ENCODE data around the gene ABLIM1.

Gene ABLIM1

DNA sequence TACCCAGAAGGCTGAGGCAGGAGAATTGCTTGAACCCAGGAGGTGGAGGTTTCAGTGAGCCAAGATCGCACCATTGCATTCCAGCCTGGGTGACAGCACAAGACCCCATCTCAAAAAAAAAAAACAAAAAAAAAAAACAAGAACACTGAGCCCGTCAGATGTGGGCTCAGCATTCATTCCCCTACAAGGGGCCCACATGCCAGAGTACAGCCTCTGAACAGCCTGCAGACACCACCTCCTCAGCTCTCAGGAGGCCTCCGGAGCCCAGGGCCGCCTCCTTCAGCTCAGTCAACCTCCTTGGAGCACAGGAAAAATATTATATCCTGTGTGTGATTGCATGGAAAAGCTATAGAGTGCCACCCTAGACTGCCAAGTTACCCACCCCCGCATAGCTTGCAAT lies 112.3 kb downstream of the ABLIM1 start:
- no peak for DNase-seq (ENCODE audit: low spot score)

DNA sequence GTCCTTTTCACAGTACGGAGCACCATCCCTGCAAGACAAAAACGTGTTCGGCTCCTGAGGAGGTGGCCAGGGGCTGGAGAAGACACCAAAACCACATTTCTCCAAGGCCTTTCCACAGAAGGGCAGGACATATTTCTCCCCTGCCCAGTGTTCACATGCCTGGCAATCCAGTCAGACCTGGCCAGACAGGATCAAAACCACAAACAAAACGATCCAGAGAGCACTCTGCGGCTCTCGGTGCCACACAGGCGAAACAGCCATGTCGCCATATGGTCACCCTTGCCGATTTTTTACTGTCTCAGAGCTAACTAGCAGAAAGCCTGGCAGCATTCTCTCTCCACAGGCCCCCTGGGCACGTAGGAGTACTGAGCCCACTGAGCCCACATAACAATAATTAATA lies 113.0 kb downstream of the ABLIM1 start:
- no peak for DNase-seq (ENCODE audit: low spot score)

DNA sequence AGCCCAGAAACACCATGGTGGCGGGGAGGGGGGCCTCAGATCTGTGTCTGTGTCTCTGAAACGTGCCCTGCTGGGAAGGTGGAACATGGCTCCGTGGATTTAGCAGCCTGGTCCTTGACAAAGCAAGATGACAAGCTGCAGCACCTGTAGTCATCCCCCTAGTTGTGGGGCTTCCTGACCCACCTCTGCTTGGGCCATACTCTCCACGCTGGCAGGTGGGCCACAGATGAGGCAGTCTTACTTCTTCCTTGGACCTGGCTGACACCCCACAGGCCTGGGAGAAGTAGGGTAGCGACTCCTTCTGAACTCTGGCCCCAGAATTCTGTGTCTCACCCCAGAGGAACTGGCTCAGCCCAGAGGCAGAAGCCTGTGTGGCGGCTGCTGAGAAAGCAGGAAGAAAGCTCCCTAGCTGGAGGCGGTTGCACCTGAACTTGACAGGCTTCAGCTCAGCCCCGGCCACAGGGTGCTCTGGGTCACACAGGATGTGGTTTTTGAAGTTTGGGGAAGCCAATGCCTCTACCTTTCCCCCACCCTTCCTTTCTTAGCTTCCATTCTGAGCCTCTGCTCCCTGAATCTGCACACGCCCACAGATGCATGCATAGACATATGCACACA lies 113.9 kb downstream of the ABLIM1 start:
- DNase-seq (ENCODE audit: low spot score), result no peak

DNA sequence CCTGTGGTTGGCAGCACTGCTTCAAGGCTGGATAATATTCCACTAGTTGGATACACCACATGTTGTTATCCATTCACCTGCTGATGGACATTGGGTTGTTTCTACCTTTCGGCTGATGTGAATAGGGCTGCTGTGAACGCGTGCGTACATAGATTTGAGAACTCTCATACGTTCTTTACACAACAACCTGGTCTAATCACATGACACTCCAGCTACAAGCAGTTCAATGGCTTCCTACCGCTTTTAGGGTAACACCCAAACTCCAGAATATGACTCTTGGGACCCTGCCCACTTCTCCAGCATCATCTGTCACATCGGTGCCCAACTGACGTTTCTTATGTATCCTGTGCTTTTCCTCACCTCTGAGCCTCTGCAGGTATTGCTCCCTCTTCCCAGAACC lies 114.6 kb downstream of the ABLIM1 start:
- DNase-seq (ENCODE audit: low spot score), result no peak

DNA sequence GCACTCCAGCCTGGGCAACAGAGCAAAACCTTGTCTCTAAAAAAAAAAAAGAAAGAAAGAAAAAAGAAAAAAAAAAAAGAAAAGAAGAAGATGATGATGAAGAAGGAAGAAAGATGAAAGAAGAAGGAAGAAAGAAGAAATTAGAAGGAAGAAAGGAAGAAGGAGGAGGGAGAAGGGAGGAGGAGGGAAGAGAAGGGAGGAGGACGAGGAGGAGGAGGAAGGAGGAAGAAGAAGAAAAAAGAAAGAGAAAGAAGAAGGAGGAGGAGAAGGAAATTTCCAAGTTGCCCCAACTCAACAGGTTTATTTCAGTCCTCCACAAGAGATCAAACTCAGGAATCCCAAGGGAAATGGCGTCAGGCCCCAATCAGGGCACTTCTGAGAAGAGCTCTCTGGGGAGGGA lies 115.7 kb downstream of the ABLIM1 start:
- DNase-seq (ENCODE audit: low spot score), result no peak

DNA sequence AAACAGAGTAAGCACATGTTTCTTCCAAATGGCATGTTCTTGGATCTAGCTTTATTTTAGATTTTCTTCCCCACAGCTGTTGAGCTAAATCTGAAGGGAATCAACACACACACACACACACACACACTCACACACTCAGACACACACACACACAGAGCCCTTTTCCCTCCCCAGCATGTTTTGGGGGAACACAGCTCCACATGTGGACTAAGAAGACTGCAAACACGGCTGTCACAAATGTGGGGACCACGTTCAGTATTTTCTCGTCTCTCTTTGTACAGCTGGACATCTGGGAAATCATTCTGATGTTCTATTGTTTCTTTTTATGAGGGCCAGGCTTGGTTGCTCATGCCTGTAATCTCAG lies 116.3 kb downstream of the ABLIM1 start:
- DNase-seq (ENCODE audit: low spot score), result no peak

DNA sequence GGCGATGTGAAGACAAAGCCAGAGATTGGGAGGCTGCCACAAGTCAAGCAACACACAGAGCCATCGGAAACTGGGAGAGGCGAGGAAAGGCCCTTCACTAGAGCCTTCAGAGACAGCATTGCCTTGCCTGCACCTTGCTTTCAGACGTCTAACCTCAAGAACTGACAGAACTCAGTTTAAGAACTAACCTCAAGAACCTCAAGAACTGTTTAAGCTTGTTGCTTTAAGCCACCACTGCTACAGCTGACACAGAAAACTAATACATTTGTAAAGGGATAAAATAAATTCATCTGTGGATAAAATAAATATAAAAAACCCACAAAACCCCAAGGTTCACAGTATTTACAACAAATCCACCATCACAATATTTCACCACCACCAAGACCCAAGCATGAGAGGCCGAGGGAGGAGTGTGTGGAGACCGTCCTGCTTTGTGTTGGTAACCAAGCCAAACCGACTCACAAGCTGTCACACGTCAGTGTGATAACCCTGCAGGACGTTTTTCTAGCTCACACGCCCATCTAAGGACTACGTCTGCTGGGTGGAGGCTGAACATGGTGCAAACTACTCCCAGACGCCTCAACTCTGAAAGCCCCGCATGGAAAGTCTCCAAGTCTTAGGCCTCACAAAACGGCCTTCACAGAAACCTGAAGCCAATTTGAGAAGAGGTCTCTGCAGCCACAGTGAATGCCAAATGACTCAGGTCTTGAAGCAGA lies 116.8 kb downstream of the ABLIM1 start:
- DNase-seq (ENCODE audit: low spot score), result peak; percentile 74

DNA sequence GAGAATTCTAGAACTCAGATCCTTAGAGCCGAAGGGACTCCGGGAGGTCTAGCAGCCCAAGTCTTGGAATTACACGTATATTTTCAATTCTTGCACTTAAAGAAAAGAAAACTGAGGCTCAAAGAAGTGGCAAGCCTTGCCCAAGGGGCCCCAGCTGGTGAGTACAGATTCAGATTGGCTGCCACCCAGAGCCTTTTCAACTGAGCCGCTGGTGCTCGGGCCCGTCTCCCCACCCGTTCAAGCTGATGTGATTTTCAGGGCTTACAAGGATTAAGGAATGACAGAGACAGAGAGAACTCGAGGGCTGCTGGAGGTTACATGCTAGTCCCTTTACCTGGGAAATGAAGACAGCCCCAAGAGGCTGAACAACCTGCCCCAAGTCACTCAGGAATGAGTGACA lies 117.8 kb downstream of the ABLIM1 start:
- no peak for DNase-seq (ENCODE audit: low spot score)

DNA sequence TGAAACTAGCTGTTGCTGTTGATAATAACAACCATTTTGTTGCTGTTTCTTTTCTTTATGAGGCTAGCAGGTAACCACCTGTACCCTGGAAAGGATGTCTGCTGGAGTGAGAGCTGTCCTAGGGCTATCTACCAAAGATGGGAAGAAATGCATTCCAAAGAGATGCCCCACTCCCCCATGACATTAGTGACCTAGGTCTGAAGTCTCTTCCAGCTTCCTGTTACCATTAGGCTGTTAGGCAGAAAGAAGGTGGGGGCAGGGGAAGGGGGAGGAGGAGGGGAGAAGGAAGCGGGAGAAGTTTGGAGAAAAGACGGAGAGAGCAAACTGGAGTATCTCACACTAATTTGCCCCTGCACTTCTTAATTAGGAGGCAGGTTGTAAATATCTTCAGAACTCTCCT lies 118.5 kb downstream of the ABLIM1 start:
- no peak for DNase-seq (ENCODE audit: low spot score)

DNA sequence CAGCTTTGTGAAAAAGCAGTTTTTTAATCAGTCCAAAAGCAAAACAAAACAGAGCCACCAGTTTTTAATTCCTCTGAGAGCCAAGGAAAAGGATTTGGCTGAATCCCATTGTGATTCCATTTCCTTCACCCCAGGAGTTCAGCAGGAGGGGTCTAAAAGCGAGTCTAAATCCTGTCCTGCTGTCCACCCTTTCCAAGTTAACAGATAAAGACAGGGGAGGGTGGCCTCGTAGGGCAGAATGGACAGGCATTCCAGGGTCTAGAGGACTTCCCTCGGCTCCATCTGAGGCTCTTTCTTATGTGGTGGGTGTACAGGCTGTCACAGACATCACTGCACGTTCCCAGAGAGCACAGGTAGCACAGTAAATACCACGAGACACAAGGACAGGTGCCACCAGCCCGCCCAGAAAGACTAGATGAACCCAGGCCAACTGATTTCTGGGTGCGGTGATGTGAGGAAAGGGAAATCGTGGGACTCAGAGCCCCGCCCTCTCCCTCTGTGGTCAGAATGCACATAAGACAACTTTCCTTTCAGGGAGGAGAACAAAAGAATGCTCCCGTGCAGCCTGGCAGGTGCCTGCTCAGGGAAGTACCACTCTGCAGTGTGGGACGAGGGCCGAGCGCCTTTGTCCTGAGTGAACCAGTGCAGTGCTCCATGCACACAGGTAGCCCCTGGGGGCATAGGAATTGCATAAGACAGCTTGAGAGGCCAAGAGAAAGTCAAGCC lies 119.7 kb downstream of the ABLIM1 start:
- no peak for DNase-seq (ENCODE audit: low spot score)

DNA sequence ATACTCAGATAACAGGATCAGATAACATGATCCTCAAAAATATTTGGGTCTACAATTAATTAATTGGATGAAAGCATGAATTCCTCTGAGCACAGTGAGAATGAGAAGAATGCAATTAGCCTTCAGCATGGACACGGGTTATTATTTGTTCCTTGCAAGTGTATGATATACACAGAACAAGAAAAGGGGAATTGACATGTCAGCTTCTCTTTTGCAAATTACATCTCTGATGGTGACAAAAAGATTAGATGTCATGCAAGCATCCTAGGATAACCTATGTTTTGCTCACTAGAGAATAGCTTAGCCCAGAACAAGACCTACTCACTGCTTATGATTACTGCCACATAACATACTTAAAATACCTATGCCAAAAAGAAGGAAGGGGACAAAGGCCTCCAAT lies 120.3 kb downstream of the ABLIM1 start:
- DNase-seq (ENCODE audit: low spot score), result no peak

DNA sequence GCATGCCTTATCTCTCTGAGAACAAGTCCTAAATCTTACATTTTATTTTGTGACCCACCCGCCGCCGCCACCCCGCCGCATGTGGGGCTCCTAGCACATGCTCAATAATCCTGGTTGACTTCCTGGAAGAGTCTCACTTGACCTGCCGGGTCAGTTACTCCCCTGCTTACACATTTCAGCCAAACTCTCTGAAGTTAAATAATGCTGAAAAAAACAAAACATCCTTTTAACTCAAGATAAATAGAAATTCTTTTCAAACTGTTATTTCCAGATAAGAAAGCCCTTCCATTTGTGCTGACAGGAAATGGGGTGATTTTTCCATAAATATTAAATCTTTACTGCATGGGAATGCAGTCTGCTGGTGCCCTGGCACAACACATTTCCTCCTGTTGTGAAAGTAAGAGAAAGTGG lies 123.5 kb downstream of the ABLIM1 start:
- DNase-seq (ENCODE audit: low spot score), result no peak

DNA sequence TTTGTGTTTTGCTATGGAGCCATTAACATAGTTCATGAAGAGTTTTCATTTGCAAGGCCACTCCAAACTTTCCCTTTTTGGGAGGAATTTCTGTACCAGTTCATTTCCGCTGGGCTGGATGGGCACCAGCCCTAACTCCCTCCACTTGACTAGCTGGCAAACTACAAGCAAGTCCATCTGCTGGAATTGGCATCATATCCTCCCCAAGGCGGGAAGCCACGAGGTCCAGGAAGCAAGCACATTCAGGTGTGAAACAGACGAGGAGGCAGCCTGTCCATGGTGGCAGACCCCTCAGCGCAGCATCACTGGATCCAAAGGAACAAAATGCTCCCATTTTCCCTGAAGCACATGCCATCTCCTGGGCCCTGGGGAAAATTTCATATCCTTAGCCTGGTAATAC lies 125.8 kb downstream of the ABLIM1 start:
- DNase-seq (ENCODE audit: low spot score), result no peak

DNA sequence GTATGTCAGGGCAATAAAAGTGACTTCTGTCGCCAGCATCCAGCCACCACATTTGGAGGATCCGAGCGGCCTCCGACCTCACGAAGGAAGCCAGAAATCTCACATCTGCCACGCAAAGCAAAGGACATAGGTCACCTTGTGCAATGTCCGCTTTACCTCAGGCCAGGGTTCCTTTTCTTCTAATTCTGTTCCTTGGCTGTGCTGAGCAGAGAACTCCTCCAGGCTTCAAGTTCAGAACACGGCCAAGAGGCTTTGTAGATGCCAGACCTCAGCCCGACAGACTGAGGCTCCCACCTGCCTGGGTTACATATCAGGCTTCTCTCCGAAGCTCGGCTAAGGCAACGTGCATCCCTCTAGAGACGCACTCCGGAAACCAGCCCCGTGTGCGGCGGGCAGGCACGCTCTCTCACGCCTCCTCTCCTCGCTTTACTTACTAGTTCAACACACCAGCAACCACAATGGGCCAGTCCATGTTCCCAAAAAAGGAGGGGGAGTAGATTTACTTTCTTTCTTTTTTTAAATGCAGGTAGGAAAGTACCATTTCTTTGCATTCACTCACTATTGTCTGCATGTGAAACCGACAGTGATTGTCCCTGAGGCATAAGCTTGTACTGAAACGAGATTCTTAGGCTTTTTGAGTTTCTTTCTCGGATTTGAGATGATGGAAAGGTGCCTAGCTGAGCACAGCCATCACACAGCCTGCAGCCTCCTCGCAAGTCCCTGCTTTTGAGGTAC lies 131.4 kb downstream of the ABLIM1 start:
- peak; percentile 80 for DNase-seq (ENCODE audit: low spot score)

DNA sequence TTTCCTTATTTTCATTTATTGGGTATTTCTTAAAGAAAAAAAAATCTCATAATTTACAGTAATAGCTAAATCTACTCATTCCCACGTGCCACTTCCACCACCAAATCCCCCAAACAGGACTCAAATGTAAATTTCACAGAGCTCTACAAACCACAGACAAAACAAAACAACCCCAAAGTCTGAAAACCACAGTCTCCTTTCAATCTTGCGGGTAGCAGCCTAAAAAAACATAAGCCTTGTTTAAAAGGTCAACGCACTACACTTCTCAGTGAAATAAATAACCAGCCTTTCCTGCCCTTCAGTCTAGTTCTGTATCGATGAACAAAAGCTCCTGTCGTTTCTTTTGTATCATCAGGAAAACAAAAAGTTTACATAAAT lies 132.0 kb downstream of the ABLIM1 start:
- no peak for DNase-seq (ENCODE audit: low spot score)

DNA sequence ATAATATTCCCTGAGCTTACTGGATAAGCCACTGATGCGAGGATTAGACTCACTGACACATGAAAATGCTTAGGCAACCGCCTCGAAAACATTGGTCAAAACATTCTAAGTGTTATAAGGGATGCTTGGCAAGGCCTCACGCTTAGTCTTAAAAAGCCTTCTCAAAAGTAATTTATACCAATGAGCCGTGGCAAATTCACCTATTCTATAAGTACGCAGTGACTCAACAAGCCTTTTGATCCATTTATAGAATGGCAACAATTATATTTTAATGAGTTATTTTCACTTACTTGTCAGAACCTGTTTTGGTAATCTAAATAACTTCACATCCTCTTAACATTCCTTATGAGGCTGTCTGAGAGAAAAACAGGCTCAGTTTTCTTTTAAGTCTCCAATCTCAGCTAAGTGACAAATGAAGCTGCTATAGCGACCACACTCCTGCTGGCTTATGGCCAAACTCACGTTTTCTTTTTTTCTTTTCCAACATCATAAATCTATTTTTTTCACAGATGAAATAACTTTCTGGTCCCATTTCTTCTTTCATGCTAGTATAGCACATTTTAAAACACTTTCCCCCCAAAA lies 132.6 kb downstream of the ABLIM1 start:
- no peak for DNase-seq (ENCODE audit: low spot score)

DNA sequence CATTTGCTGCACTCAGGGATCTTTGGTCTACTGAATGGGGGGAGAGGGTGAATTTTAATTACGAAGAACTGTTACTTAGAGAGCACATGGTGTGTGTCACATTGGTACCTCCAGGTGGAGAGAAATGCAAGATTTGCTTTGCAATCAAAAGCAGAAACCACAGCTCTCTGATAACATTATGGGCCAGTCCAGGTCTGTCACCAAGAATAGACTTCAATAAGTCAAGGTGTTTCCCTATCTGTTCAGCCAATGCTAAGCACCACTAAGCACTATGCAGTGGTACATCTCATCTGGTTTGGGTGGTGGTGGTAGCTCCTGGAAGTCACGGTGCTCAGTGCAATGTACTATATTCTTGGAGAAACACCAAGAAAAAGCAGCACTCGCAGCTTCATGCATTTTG lies 134.2 kb downstream of the ABLIM1 start:
- DNase-seq (ENCODE audit: low spot score), result no peak

DNA sequence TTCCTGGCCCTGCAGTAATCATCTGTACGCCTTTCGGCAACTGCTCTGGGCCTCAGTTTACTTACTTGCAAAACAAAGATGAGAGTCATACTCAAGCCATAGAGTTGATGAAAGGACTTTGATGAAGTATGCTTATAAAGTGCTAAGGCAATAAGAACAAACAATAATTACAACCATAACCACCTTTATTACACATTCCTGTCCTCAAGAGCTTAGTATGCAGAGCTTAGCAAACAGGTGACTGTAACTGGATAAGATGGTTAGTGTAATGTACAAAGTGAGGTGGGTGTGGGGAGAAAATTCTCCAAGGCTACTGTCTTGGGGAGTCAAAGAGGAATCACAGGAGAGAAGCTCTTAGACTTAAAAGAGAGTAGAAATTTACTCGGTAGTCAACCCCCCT lies 136.8 kb downstream of the ABLIM1 start:
- no peak for DNase-seq (ENCODE audit: low spot score)

DNA sequence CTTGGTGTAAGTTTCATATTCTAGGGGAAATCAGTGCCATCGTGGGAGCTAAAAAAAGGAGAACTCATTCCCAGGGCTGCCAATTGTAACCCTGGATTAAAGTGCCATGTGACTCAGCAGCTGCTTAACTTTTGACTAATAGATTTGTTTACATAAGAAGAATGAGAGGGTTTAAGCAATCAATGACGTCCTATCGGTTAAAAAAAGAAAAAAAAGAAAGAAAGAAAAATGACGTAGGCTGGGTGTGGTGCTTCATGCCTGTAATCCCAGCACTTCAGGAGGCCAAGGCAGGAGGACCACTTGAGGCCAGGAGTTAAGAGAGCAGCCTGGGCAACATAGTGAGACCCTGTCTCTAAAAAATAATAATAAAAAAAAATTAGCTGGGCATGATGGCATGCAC lies 137.6 kb downstream of the ABLIM1 start:
- DNase-seq (ENCODE audit: low spot score), result peak; percentile 57

DNA sequence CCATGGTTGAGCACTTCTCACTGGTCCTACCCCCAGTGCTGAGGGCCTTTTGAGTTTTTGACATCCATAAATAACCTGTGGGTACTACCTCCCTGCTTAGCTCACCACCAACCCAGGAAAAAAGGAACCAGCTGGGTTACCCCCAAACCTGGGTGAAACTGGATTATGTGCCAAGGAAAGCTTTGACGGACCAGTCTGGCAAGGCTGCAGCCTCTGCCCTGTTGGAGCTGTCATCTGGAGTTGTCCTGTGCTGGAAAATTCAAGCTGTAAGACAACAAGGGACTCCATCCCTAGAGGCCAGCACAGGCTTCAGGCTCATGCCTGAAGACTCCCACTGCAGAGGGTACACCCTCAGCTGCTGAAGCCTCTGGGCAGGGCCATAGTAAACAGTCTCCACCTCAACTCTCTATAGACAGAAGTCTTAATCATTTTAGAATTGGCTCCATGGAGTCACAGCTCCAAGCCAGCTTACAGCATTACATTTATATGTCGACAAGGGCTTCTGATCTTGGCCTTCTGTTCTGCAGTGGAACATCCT lies 138.2 kb downstream of the ABLIM1 start:
- DNase-seq (ENCODE audit: low spot score), result no peak

DNA sequence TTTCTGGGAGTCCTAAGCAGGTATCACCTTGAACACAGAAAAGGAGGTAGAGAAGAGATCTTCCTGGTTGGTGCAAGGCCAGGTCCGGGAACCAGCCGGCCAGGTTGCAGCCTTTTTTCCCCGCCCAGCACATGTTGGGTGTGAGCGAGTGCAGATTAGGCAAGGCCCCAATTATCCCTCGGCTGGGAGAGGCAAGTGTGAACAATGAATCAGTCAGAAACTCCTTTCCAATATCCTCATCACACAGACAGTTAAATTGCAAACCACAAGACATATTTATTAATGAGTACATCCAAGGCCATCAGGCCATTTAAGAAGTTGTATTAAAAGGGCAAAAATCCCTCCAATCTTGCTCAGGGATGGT lies 138.8 kb downstream of the ABLIM1 start:
- no peak for DNase-seq (ENCODE audit: low spot score)
